Muscle layer of duodenum (tissue), 2 donors: ENCODE measurements around the gene SAMD1.

Experiments used
- H3K27ac ChIP-seq: one replicate; pipeline ENCODE4 v1.7.0; 2013; ENCODE audit warnings: mild to moderate bottlenecking, low read length
- H3K27me3 ChIP-seq: one replicate; pipeline ENCODE4 v1.7.0; 2013; ENCODE audit warnings: low read depth, mild to moderate bottlenecking, control low read depth, low read length
- H3K36me3 ChIP-seq, 2 donors: one replicate each; pipeline ENCODE4 v1.7.0; 2013; ENCODE audit warnings: low read length in 2 of 2, control low read depth in 1 of 2, mild to moderate bottlenecking in 1 of 2; ENCODE audit not compliant: insufficient read depth in 2 of 2, control insufficient read depth in 1 of 2
- H3K4me1 ChIP-seq, 2 donors: one replicate each; pipeline ENCODE4 v1.7.0; 2013; ENCODE audit warnings: low read length in 2 of 2, mild to moderate bottlenecking in 2 of 2, control low read depth in 1 of 2, moderate library complexity in 1 of 2; ENCODE audit not compliant: insufficient read depth in 2 of 2, control insufficient read depth in 1 of 2
- H3K4me3 ChIP-seq, 2 donors: one replicate each; pipeline ENCODE4 v1.7.0; 2013; ENCODE audit warnings: low read length in 2 of 2, low read depth in 1 of 2, mild to moderate bottlenecking in 1 of 2
- H3K9me3 ChIP-seq, 2 donors: one replicate each; pipeline ENCODE4 v1.7.0; 2013; ENCODE audit warnings: low read length in 2 of 2, control low read depth in 1 of 2, mild to moderate bottlenecking in 1 of 2; ENCODE audit not compliant: control insufficient read depth in 1 of 2
- donor health status: healthy.

The SAMD1 gene

GRCh38 chr19:14101003-14101545 lies 10.5 kb upstream of the SAMD1 start:
- no peak overlapping the region for H3K4me3 ChIP-seq
- H3K4me1 ChIP-seq = no peaks in the 10 kb centered on the region
- no peaks in the 10 kb centered on the region for H3K9me3 ChIP-seq
- peaks cover 40 to 60% of the 10 kb centered on the region in 2 donors for H3K36me3 ChIP-seq
- no peak overlapping the region for H3K27ac ChIP-seq
- H3K27me3 ChIP-seq = no peaks in the 10 kb centered on the region

DNA sequence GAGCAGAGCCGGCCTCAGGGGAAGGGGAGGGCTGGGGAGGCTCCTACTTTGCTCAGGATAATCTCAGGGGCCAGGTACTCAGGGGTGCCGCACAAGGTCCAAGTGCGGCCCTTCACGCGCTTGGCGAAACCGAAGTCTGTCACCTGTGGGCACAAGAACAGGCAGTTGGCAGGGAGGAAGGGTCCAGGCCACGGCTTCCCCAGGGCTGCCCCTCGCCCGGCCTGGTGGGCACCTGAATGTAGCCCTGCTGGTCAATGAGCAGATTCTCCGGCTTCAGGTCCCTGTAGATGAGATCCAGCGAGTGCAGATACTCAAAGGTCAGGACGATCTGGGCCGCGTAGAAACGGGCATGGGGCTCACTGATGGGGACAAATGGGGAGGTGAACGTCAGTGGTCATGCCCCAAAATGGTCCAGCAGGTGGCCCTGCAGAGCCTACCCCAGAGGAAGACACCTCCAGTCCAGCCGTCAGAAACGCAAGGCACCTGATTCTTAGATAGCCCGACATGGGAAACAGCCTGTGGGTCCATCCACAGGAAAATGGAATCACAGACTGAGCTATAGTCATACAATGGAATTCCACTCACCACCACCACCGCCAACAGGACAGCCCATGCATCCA lies 7.1 kb upstream of the SAMD1 start:
- Histone ChIP-seq H3K9me3 (peaks cover 6 to 8% of the 10 kb centered on the region in 2 donors), H3K4me1 (no peaks in the 10 kb centered on the region), H3K27me3 (no peaks in the 10 kb centered on the region), H3K27ac (no peak overlapping the region), H3K36me3 (peaks cover 31 to 39% of the 10 kb centered on the region in 2 donors), H3K4me3 (no peak overlapping the region)

- Histone ChIP-seq H3K36me3 (peaks cover 25 to 32% of the 10 kb centered on the region in 2 donors), H3K9me3 (peaks cover 6 to 8% of the 10 kb centered on the region in 2 donors), H3K27ac (no peak overlapping the region)
Measured at GRCh38 chr19:14096272-14096992, 5.9 kb upstream of the SAMD1 start.

GRCh38 chr19:14094854-14095253 lies 4.3 kb upstream of the SAMD1 start:
- Histone ChIP-seq H3K9me3 (peaks cover 6 to 8% of the 10 kb centered on the region in 2 donors), H3K4me3 (no peak overlapping the region), H3K27me3 (no peaks in the 10 kb centered on the region), H3K4me1 (peaks cover 0 to 7% of the 10 kb centered on the region in 2 donors), H3K36me3 (peaks cover 16 to 19% of the 10 kb centered on the region in 2 donors), H3K27ac (no peak overlapping the region)

More at GRCh38 chr19:14096272-14096992, 5.9 kb upstream of the SAMD1 start:
- Histone ChIP-seq H3K4me3 (no peak overlapping the region), H3K4me1 (peaks cover 0 to 7% of the 10 kb centered on the region in 2 donors), H3K27me3 (no peaks in the 10 kb centered on the region)

- Histone ChIP-seq H3K4me1 (peaks cover 0 to 16% of the 10 kb centered on the region in 2 donors), H3K36me3 (peaks cover 16 to 21% of the 10 kb centered on the region in 2 donors), H3K9me3 (peaks cover 6 to 8% of the 10 kb centered on the region in 2 donors), H3K4me3 (no peak overlapping the region), H3K27ac (no peak overlapping the region), H3K27me3 (no peaks in the 10 kb centered on the region)
Measured at GRCh38 chr19:14093117-14093823, 2.7 kb upstream of the SAMD1 start.

DNA sequence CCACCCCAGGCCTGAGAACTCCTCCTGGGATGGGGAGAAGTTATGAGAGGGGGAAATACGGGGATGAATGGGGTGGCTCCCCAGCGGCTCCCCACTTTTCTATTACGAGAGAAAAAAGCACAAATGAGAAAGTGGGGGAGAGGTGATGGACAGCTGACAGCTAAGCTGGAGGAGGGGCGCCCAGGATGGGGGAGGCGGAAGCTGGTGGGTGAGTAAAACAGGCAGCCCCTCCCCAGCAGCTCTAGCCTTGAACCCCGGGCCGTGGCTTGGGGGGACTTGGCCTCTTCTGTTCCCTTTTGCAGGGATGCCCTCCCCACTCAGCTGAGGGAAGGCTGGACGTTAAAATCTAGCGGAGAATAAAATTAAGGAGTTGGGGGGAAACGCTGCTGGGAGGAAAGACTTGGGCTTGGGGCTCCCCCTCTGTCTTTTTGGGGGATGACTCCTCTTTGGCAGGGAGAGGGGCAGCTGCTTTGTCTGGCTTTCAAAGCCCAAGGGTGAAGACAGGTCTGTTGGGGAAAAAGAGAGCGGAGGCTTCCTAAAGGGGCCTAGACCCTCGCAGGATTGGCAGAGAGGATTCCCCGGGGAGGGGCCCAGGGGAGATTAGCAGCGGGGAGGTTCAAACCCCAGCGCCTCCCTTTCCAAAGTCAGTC lies 1.4 kb upstream of the SAMD1 start:
- Histone ChIP-seq H3K4me3 (peak overlapping the region; percentile 76 to 81), H3K9me3 (peaks cover 6 to 8% of the 10 kb centered on the region in 2 donors), H3K27ac (peak overlapping the region; percentile 72), H3K4me1 (peaks cover 0 to 16% of the 10 kb centered on the region in 2 donors), H3K27me3 (no peaks in the 10 kb centered on the region), H3K36me3 (peaks cover 6 to 14% of the 10 kb centered on the region in 2 donors)

GRCh38 chr19:14091081-14091812 lies 696 bp upstream of the SAMD1 start:
- H3K36me3 ChIP-seq = peaks cover 0 to 7% of the 10 kb centered on the region in 2 donors
- peaks cover 6 to 8% of the 10 kb centered on the region in 2 donors for H3K9me3 ChIP-seq
- peak overlapping the region; percentile 72 for H3K27ac ChIP-seq
- peak overlapping the region; percentile 76 to 81 for H3K4me3 ChIP-seq
- peaks cover 0 to 16% of the 10 kb centered on the region in 2 donors for H3K4me1 ChIP-seq
- no peaks in the 10 kb centered on the region for H3K27me3 ChIP-seq

DNA sequence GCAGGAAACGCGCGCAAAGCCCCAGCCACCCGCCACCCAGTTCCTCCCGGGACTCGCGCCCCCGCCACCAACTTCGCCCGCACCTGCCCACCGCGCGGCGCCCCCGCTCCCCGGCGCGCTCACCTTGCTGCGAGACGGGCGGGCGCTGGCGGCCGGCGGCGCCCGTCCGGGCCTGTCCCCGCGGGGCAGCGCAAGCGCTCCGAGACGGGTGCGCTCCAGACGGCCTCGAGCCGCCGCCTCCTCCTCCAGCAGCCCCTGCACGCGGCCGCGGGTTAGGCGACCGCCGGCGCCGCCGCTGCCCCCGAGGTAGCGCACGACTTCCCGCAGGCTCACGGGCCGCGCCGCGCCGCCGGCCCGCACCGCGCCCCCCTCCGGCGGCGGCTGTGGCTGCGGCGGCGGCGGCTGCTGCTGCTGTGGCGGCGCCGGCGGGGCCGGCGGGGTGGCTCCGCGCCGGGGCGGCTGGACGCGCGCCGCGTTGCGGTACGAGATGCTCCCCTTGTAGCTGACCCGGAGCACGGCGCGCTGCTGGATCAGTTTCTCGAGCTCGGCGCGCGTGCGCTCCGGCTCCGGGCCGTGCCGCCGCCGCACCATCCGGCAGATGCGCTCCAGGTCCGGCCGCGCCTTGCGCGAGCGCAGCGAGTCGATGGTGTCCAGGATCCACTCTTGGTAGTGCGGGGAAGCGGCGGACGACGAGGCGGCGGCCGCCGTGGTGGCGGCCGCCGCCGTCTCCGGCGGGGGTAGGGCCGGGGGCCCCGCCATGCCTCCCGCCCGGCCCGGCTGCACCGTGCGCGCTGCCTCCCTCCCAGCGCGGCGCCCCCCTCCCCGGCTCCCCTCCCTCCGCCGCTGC lies 666 bp downstream of the SAMD1 start:
- peak overlapping the region in 1 of 2 donors; percentile 57 for H3K4me3 ChIP-seq
- H3K4me1 ChIP-seq = peaks cover 0 to 16% of the 10 kb centered on the region in 2 donors
- no peaks in the 10 kb centered on the region for H3K27me3 ChIP-seq
- H3K36me3 ChIP-seq = peaks cover 0 to 6% of the 10 kb centered on the region in 2 donors
- no peak overlapping the region for H3K27ac ChIP-seq
- peaks cover 6 to 8% of the 10 kb centered on the region in 2 donors for H3K9me3 ChIP-seq

- Histone ChIP-seq H3K27me3 (no peaks in the 10 kb centered on the region), H3K36me3 (peaks cover 0 to 6% of the 10 kb centered on the region in 2 donors), H3K4me1 (peaks cover 0 to 16% of the 10 kb centered on the region in 2 donors), H3K9me3 (peaks cover 6 to 8% of the 10 kb centered on the region in 2 donors), H3K27ac (no peak overlapping the region), H3K4me3 (peak overlapping the region in 1 of 2 donors; percentile 42)
Measured at GRCh38 chr19:14089412-14089661, 1.2 kb downstream of the SAMD1 start.
